GM21825 (cell line): Measurements from ENCODE around the gene FAM184A.

Experiments
- ATAC-seq: cut with Tn5 transposase; IDR thresholded peaks from one replicate; pipeline ENCODE4 v1.9.1; 2021; ENCODE audit warnings: mild to moderate bottlenecking, moderate library complexity; ENCODE audit not compliant: unreplicated experiment

FAM184A gene

GRCh38 chr6:118917546-118918328 is 160.7 kb downstream of the FAM184A start:
- no peak for ATAC-seq

GRCh38 chr6:118914598-118914997 is 163.9 kb downstream of the FAM184A start:
- ATAC-seq = no peak

GRCh38 chr6:118913161-118913560 is 165.3 kb downstream of the FAM184A start:
- no peak for ATAC-seq

GRCh38 chr6:118912646-118913045 is 165.8 kb downstream of the FAM184A start:
- no peak for ATAC-seq
